Measurements from ENCODE around the gene AUH.

AUH gene

GRCh38 chr9:91187965-91188344, 173.8 kb downstream of the AUH start:
- DNase-seq (ENCODE audit: low spot score): no peak

DNA sequence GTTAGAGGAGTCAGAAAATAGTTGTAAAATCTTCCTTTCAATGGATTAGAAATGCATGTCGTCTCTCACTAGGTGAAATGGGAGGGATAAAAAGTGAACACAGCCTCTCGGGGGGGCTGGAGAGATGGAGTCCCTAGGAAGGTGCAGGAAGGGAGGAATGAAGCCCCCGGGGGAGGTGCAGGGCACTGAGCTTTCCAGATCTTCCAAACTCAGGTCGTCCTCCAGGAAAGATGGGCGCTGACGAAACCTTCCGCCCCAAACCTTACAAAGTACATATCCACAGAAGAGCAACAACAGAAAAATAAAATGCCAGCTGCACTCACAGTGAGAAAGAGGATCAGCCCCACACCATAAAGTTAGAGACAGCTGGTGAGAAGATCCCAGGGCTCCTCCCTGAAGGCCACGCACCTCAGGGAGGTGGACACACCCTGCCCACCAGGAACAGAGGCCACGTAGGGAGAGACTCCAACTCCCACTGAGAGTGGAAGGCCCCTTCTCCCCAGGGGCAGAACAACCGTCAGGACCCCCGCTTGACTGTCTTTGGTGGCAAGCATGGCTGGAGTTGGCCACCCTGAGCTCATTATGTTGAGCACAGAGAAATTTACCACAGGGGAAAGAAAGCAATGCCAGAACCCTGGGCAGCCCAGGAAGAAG, 174.3 kb downstream of the AUH start:
- no peak for DNase-seq (ENCODE audit: low spot score)

DNA sequence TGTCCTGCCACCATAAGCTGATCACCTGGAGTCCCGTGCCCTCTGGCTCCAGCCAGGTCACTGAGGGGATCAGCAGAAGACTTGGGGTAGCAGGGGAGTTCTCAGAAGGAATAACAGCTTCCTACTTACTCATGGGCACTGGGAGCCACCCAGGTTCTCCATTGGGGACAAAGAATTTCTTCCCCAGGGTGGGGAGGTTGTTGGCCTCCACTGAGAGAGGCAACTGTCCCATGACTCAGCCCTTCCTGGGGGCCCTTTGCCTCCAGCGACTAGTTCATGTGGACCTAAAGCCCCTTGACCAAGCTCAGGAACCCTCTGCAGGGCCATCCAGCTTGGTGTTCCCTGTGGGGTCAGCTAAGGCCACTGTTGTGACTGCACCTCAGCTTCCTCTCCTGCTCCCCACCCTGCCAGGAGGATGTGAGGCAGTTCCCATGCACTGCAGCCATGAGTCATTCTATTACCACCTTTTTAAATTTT, 175.0 kb downstream of the AUH start:
- DNase-seq (ENCODE audit: low spot score): no peak

- no peak for DNase-seq (ENCODE audit: low spot score)
Observed at GRCh38 chr9:91185193-91185886, 176.4 kb downstream of the AUH start.

GRCh38 chr9:91182429-91183225, 179.1 kb downstream of the AUH start:
- no peak for DNase-seq (ENCODE audit: low spot score)

DNA sequence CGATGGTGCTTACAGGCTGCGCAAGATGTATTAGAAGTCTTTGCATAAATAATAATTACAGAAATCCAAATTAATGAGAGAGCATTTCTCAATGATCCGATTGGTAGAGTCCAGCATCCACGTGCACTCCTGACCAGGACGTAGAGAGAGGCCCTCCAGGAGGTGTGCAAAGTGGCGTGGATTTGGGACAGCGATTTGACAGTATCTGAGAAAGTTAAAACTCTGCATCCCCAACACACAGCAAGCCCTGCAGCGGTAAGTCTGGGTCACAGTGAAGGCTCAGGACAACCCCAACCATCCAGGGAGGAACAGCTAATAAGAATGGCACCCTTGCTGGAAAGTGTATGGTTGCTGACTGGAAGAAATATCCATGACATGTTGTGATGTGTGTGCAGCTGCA, 180.2 kb downstream of the AUH start:
- DNase-seq (ENCODE audit: low spot score): no peak

GRCh38 chr9:91180930-91181268, 180.8 kb downstream of the AUH start:
- DNase-seq (ENCODE audit: low spot score): no peak

DNA sequence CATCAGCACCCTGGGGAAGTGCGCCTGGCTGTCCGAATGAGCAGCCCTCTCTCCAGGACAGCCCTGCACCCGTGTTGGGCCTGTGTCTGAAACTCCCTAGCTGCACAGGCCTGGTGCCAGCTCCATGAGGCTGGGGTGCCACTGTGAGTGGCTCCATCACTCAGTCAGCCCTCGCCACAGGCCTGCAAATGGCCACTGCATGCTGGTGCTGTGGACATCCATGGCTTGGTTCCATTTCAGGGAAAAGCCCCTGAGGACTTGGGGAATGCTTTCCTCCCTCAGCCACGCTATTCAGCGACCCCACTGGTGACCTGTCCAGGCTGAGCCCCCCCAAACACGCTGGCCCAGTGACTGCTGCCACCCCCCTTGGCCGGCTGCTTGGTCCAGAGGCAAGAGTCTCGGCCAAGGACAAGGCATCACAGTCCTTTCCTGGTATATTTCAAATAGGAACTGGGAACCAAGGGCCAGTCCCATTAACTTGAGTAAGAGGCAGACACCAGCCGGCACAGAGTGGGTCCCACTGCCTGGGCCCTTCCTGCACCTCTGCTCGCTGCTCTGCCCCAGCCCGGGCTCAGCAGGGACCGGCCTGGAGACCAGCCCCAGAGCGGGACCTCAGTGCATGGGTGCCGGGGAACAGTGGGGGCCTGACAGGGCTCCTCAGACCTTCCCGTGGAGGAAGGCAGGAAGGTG, 181.3 kb downstream of the AUH start:
- DNase-seq (ENCODE audit: low spot score): no peak

- DNase-seq (ENCODE audit: low spot score): no peak
Observed at GRCh38 chr9:91179237-91180138, 182.2 kb downstream of the AUH start.

GRCh38 chr9:91178281-91179236, 183.2 kb downstream of the AUH start:
- DNase-seq (ENCODE audit: low spot score): no peak

GRCh38 chr9:91177661-91178280, 183.9 kb downstream of the AUH start:
- DNase-seq (ENCODE audit: low spot score): no peak

DNA sequence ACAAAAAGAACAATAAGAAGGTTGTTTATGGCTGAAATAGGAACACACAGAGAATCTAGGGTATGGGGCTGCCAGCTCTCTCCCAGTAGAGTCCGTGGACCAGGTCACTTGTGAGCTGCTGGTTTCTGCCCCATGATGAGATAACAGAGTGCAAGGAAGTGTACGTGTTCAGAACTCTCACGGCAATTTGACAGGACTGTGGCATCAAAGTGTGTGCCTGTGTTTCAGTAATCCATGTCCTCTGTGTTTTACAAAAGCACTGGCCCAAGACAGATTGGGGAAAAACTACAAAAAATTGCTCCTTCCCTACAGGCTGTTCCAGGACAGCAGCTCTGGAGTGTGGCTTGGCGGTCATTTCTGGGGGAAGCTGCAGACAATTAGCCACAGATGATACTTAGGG, 184.6 kb downstream of the AUH start:
- DNase-seq (ENCODE audit: low spot score): no peak

GRCh38 chr9:91176426-91176825, 185.3 kb downstream of the AUH start:
- no peak for DNase-seq (ENCODE audit: low spot score)

GRCh38 chr9:91174772-91175171, 186.9 kb downstream of the AUH start:
- no peak for DNase-seq (ENCODE audit: low spot score)

GRCh38 chr9:91172329-91172728, 189.4 kb downstream of the AUH start:
- DNase-seq (ENCODE audit: low spot score): no peak

DNA sequence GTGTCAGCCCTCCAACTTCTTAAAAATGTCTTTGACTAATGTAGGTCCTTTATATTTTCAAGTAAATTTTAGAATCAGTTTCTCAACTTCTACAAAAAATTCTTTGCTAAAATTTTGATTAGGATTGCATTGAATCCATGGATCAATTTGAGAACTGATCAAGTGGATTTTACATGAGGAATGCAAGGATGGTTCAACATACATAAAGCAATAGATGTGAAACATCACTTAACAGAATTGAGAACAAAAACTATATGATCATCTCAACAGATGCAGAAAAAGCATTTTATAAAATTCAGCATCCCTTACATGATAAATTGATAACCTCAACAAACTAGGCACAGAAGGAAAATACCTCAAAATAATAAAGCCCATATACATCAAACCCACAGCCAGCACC, 190.8 kb downstream of the AUH start:
- DNase-seq (ENCODE audit: low spot score): no peak

DNA sequence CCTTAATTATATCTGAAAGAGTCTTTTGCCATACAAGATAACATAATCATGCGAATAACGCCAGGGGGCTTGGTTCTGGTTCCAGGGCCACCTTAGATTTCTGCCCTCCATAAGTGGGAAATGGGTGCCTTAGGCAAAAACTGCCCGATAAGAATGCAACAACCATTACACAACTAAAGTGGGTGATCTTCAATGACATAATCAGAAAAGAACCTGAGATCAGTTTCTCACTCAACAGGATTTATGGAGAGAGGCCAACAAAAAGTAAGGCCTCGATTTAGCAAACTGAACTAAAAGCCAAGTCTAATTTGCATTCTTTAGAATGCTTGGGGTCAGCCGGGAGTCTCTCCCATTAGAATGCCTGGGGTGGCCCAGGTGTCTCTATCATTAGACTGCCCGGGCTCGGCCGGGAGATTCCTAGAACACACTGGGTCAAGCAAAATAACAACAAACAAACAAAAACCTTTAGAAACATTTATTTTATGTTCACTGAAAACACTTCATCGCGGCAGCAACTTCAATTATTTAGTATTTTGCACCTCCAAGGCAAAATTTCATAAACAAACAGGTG, 194.8 kb downstream of the AUH start:
- no peak for DNase-seq (ENCODE audit: low spot score)

- DNase-seq (ENCODE audit: low spot score): no peak
Observed at GRCh38 chr9:91164724-91165520, 196.8 kb downstream of the AUH start.
